Mammary epithelial cell (primary cell): ENCODE measurements around the gene SHANK1.

Experiments
- EZH2 ChIP-seq: IDR thresholded peaks from 2 replicates; pipeline ENCODE4 v1.6.1; 2012; ENCODE audit warnings: low read length, inconsistent platforms, borderline replicate concordance
- TF ChIP-seq, protein P1 (sequence below), 2 donors: IDR thresholded peaks in 1 of 2; conservative IDR thresholded peaks in 1 of 2; 2 replicates each; pipeline ENCODE4 v1.5.1; 2011 to 2012; ENCODE audit warnings: inconsistent platforms in 2 of 2, low read length in 2 of 2, mild to moderate bottlenecking in 2 of 2, control low read depth in 1 of 2, low read depth in 1 of 2; ENCODE audit not compliant: insufficient read depth in 1 of 2; ENCODE audit errors: extremely low read depth in 1 of 2

DNA sequence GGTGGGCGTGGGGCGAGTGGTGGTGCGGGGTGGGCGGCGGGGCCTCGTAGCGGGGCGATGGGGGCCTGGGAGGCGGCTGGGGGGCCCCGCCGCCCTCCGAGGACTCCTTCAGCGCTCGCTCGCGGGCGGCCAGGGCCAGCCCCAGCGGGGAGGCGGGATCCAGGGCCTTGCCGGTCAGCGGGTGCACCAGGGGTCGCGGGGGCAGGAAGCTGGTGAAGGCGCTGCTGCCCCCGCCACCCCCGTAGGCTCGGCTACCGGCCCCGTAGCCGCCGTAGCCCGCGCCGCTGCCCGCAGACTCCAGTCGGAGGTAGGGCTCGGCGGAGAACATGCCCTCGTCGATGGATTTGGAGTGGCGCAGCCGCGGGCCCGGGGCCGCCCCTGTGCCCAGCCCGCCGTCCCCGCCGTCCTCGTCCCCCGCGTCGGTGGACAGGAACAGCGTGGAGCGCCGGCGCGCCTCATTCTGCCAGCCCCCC lies 51.8 kb downstream of the SHANK1 start:
- TF ChIP-seq, protein P1, sequence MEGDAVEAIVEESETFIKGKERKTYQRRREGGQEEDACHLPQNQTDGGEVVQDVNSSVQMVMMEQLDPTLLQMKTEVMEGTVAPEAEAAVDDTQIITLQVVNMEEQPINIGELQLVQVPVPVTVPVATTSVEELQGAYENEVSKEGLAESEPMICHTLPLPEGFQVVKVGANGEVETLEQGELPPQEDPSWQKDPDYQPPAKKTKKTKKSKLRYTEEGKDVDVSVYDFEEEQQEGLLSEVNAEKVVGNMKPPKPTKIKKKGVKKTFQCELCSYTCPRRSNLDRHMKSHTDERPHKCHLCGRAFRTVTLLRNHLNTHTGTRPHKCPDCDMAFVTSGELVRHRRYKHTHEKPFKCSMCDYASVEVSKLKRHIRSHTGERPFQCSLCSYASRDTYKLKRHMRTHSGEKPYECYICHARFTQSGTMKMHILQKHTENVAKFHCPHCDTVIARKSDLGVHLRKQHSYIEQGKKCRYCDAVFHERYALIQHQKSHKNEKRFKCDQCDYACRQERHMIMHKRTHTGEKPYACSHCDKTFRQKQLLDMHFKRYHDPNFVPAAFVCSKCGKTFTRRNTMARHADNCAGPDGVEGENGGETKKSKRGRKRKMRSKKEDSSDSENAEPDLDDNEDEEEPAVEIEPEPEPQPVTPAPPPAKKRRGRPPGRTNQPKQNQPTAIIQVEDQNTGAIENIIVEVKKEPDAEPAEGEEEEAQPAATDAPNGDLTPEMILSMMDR (conservative IDR thresholded peaks at IDR 0.05 in 1 of 2, IDR thresholded peaks at IDR 0.05 in 1 of 2; ENCODE audit: extremely low read depth in 1 of 2, insufficient read depth in 1 of 2, low read depth in 1 of 2, low read length in 2 of 2): no peak
- TF ChIP-seq EZH2: peak; percentile 35
